Fibroblast of mammary gland (primary cell): ENCODE measurements around the gene ZSWIM4.

Experiments
- DNase-seq: peaks from one replicate; pipeline ENCODE4 v3.0.0-alpha.2; 2010; ENCODE audit warnings: low read depth
- H3K4me3 ChIP-seq: 2 replicates; pipeline ENCODE4 v1.5.1; 2011; ENCODE audit warnings: low read depth, mild to moderate bottlenecking, low read length, moderate library complexity; ENCODE audit not compliant: control insufficient read depth
- CTCF ChIP-seq: conservative IDR thresholded peaks from 2 replicates; pipeline ENCODE4 v1.5.1; 2011; ENCODE audit warnings: low read depth, low read length, inconsistent platforms; ENCODE audit not compliant: control insufficient read depth, insufficient read depth

ZSWIM4 gene

GRCh38 chr19:13881251-13881691 is 86.0 kb downstream of the ZSWIM4 start:
- DNase-seq: no peak
- H3K4me3 ChIP-seq: no peak overlapping the region
- no peak for TF ChIP-seq CTCF
